H54 (cell line): Measurements from ENCODE around the gene XPNPEP1.

Source experiments
- DNase-seq: peaks from one replicate; pipeline ENCODE4 v3.0.0; 2011; ENCODE audit warnings: low spot score, mixed read lengths; ENCODE audit not compliant: insufficient read length
- FAIRE-seq: peaks from 3 replicates; lab custom pipeline; 2011; peaks lifted over from hg19 to GRCh38; lab: Jason Lieb, UNC
- POLR2A ChIP-seq: IDR thresholded peaks from 2 replicates; pipeline ENCODE4 v1.6.1; 2011; ENCODE audit warnings: low read depth, mild to moderate bottlenecking, low read length

XPNPEP1 gene

GRCh38 chr10:109837384-109837783 is 85.9 kb downstream of the XPNPEP1 start:
- no peak for TF ChIP-seq POLR2A

GRCh38 chr10:109835257-109835656 is 88.1 kb downstream of the XPNPEP1 start:
- FAIRE-seq: no peak
- no peak for TF ChIP-seq POLR2A
- no peak for DNase-seq

More at GRCh38 chr10:109837384-109837783, 85.9 kb downstream of the XPNPEP1 start:
- FAIRE-seq (no peak), DNase-seq (no peak)

GRCh38 chr10:109831846-109832245 is 91.5 kb downstream of the XPNPEP1 start:
- DNase-seq: no peak
- TF ChIP-seq POLR2A: no peak
- FAIRE-seq: no peak

DNA sequence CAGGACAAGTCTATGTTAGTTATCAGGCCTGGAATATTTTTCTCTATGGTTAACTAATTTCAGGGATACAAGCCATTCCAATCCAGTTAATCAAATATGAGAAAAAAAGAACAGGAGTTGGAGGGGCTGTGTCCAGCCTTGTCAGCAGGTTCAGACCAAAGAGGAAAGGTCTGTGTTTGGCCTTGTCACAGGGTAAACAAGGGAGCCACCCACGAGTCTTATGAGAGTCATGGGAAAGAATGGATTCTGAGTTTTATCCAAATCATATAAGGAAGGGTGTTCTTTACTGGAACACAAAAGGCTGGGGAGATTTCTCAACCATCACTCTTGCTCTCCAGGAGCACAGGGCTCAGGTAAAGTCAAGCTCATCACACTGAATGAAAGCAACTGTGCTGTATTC is 99.1 kb downstream of the XPNPEP1 start:
- no peak for FAIRE-seq
- DNase-seq: no peak
- no peak for TF ChIP-seq POLR2A

- DNase-seq (no peak), FAIRE-seq (no peak)
These were observed 100.1 kb downstream of the XPNPEP1 start for GRCh38 chr10:109823196-109823595.

DNA sequence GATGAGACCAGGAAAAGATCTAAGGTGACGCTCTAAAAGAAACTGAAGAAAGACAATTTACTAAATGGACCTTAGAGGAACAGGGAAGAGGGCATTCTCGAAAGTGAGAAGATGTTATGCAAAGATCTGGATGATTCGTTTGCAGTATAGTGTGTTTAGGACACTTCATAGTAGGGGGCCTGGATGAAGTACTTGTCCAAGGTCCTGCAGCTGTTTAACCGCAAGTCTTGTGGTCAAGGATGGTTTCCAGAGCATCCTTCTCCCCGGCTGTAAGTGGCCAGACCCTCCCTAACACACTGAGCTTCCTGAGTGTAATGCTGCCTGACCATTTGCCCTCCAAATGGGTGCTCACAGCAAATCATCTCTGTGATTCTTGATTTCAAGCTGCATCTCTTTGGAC is 101.6 kb downstream of the XPNPEP1 start:
- no peak for FAIRE-seq
- no peak for TF ChIP-seq POLR2A
- no peak for DNase-seq

More at GRCh38 chr10:109823196-109823595, 100.1 kb downstream of the XPNPEP1 start:
- TF ChIP-seq POLR2A: no peak

DNA sequence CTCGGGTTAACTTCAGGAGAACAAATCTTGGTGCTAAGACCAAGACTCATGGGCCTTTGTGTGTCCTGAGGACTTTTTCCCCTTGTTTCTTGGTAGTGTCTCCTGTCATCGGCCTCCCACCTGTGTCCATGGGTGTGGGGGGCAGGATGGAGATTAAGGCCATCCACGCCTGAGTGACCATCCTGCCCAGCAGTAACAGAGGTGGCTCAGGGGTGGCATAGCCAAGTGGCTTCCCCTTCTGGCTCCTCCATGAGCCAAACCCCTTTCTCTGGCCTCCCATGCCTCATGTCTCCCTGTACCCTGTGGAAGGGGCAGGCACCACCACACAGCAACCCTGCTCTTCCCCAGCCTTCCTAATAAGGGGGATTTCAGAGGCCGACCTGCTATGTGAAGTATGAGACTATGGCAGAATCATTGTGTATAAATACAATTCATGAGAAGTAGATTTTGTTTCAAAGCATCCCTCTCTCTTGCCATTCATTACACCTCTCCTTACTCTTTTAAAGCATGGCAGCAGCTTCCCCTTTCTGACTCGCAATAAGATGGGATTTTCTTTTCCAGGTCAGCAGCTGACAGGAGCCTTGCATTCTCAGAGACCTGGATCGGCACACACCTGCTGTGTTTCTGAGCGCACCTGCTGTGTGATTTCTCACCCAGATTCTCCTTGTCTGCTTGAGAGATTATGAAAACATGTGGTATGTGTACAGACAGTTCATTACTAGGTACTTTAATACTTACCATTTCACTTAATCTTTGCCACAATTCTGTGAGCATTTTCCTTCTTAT is 102.5 kb downstream of the XPNPEP1 start:
- no peak for TF ChIP-seq POLR2A
- FAIRE-seq (no peak), DNase-seq (no peak)

DNA sequence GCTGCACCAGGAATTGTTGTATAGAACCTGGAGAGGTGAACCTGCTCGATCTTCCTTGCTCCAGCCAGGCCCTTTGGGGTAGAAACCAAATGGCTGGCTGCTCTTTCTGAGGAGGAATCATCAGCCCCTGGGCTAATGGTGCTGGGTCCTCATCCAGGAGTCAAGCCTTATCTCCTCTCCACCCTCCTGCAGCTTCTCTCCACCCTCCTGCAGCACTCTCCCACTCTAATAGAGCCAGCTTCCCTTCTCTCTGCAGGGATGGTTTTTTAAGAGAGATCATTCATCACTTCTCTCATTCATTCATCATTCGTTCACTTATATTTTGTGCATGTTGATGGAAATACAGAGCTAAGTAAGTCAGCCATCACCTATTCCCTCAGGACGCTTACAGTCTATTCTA is 103.5 kb downstream of the XPNPEP1 start:
- no peak for FAIRE-seq
- no peak for TF ChIP-seq POLR2A
- DNase-seq: no peak
